WTC11 (cell line): ENCODE measurements around the gene RAB12. TPM values are rescaled to one million over a fixed set of nuclear protein-coding genes. Genes with fewer than 3 reads are reported as not detected.

Experiments used
- ATAC-seq: fragments of 200-7000 bp; cut with Tn5 transposase; 2 replicates; pipeline ENCODE4 v1.10.0; 2021; ENCODE audit warnings: mild to moderate bottlenecking, moderate library complexity
- CTCF ChIA-PET: fragments of 300-600 bp; sonication (Branson Sonifier 250); formaldehyde crosslinking; loops from one replicate; lab custom pipeline; 2021; ENCODE audit warnings: antibody characterized with exemption; lab: Charles Lee
- POLR2A ChIA-PET: fragments of 350-600 bp; sonication (Branson Sonifier 250); formaldehyde crosslinking; loops from one replicate; lab custom pipeline; 2021; ENCODE audit warnings: antibody characterized with exemption; lab: Charles Lee
- DNase-seq: peaks from one replicate; pipeline ENCODE4 v3.0.0; 2021; ENCODE audit warnings: low spot score
- H3K27ac Mint-ChIP-seq: 2 replicates; pipeline ENCODE4 v1.8.0; 2021; ENCODE audit warnings: mixed read lengths
- H3K27me3 Mint-ChIP-seq: 2 replicates; pipeline ENCODE4 v1.8.0; 2021; ENCODE audit warnings: low read depth, mild to moderate bottlenecking, moderate library complexity, mixed read lengths
- H3K36me3 Mint-ChIP-seq: 2 replicates; pipeline ENCODE4 v1.8.0; 2021; ENCODE audit warnings: mixed read lengths
- H3K4me1 Mint-ChIP-seq: 2 replicates; pipeline ENCODE4 v1.8.0; 2022; ENCODE audit warnings: mixed read lengths
- H3K4me3 Mint-ChIP-seq: 2 replicates; pipeline ENCODE4 v1.8.0; 2021; ENCODE audit warnings: mild to moderate bottlenecking, moderate library complexity, mixed read lengths
- H3K9me3 Mint-ChIP-seq: 2 replicates; pipeline ENCODE4 v1.8.0; 2021; ENCODE audit warnings: mixed read lengths
- ATF3 ChIP-seq: sonication (generic); formaldehyde crosslinking; conservative IDR thresholded peaks from 2 replicates; pipeline ENCODE4 v1.8.1; 2022; ENCODE audit warnings: mild to moderate bottlenecking, missing genetic modification reagents
- ATF6 ChIP-seq: sonication (generic); formaldehyde crosslinking; IDR thresholded peaks from 2 replicates; pipeline ENCODE4 v1.8.1; 2023; ENCODE audit warnings: mild to moderate bottlenecking, missing genetic modification reagents
- E2F1 ChIP-seq: sonication (generic); formaldehyde crosslinking; IDR thresholded peaks from 2 replicates; pipeline ENCODE4 v1.8.0; 2022; ENCODE audit warnings: mild to moderate bottlenecking, missing genetic modification reagents
- ELF4 ChIP-seq: sonication (generic); formaldehyde crosslinking; IDR thresholded peaks from 2 replicates; pipeline ENCODE4 v1.8.1; 2022; ENCODE audit warnings: low read depth, mild to moderate bottlenecking, moderate library complexity, missing genetic modification reagents
- EMX1 ChIP-seq: fragments of 250-450 bp; sonication (Bioruptor Pico); IDR thresholded peaks from 2 replicates; pipeline ENCODE4 v1.8.0; 2021; ENCODE audit warnings: mild to moderate bottlenecking
- ERG ChIP-seq: fragments of 250-450 bp; sonication (Bioruptor Pico); IDR thresholded peaks from 2 replicates; pipeline ENCODE4 v1.8.0; 2021; ENCODE audit warnings: mild to moderate bottlenecking
- FOXJ3 ChIP-seq: sonication (generic); formaldehyde crosslinking; IDR thresholded peaks from 2 replicates; pipeline ENCODE4 v1.9.0; 2021; ENCODE audit warnings: missing genetic modification reagents, mild to moderate bottlenecking, borderline replicate concordance
- FOXP1 ChIP-seq: sonication (generic); formaldehyde crosslinking; IDR thresholded peaks from 2 replicates; pipeline ENCODE4 v1.8.0; 2022; ENCODE audit warnings: missing genetic modification reagents, mild to moderate bottlenecking, moderate library complexity, borderline replicate concordance
- HMGXB4 ChIP-seq: sonication (generic); formaldehyde crosslinking; IDR thresholded peaks from 2 replicates; pipeline ENCODE4 v1.8.1; 2023; ENCODE audit warnings: mild to moderate bottlenecking, moderate library complexity, missing genetic modification reagents
- MYBL2 ChIP-seq: sonication (generic); formaldehyde crosslinking; IDR thresholded peaks from 2 replicates; pipeline ENCODE4 v1.8.1; 2023; ENCODE audit warnings: mild to moderate bottlenecking, moderate library complexity, missing genetic modification reagents
- NFE2L1 ChIP-seq: sonication (generic); formaldehyde crosslinking; IDR thresholded peaks from 2 replicates; pipeline ENCODE4 v1.8.1; 2023; ENCODE audit warnings: missing genetic modification reagents
- NR1H2 ChIP-seq: sonication (generic); formaldehyde crosslinking; IDR thresholded peaks from 2 replicates; pipeline ENCODE4 v1.9.0; 2021; ENCODE audit warnings: mild to moderate bottlenecking, moderate library complexity, missing genetic modification reagents
- NR2C2 ChIP-seq: sonication (generic); formaldehyde crosslinking; IDR thresholded peaks from 2 replicates; pipeline ENCODE4 v1.8.0; 2022; ENCODE audit warnings: mild to moderate bottlenecking, missing genetic modification reagents
- NR3C1 ChIP-seq: sonication (generic); formaldehyde crosslinking; conservative IDR thresholded peaks from 2 replicates; pipeline ENCODE4 v1.8.1; 2023; ENCODE audit warnings: low read depth, mild to moderate bottlenecking, missing genetic modification reagents
- RELA ChIP-seq: sonication (generic); formaldehyde crosslinking; IDR thresholded peaks from 2 replicates; pipeline ENCODE4 v1.8.1; 2022; ENCODE audit warnings: missing genetic modification reagents, mild to moderate bottlenecking, borderline replicate concordance
- RORB ChIP-seq: fragments of 250-450 bp; sonication (Bioruptor Pico); IDR thresholded peaks from 2 replicates; pipeline ENCODE4 v1.9.0; 2021; ENCODE audit warnings: mild to moderate bottlenecking
- SMAD4 ChIP-seq: sonication (generic); formaldehyde crosslinking; IDR thresholded peaks from 2 replicates; pipeline ENCODE4 v1.8.0; 2022; ENCODE audit warnings: mild to moderate bottlenecking, missing genetic modification reagents
- STAT6 ChIP-seq: sonication (generic); formaldehyde crosslinking; conservative IDR thresholded peaks from 2 replicates; pipeline ENCODE4 v1.8.1; 2023; ENCODE audit warnings: mild to moderate bottlenecking, low read depth, missing genetic modification reagents, moderate library complexity
- TCF7 ChIP-seq: sonication (generic); formaldehyde crosslinking; IDR thresholded peaks from 2 replicates; pipeline ENCODE4 v1.8.0; 2022; ENCODE audit warnings: mild to moderate bottlenecking, low read depth, missing genetic modification reagents, moderate library complexity
- TEAD1 ChIP-seq: sonication (generic); formaldehyde crosslinking; IDR thresholded peaks from 2 replicates; pipeline ENCODE4 v1.8.0; 2022; ENCODE audit warnings: mild to moderate bottlenecking, missing genetic modification reagents
- USF2 ChIP-seq: sonication (generic); formaldehyde crosslinking; IDR thresholded peaks from 2 replicates; pipeline ENCODE4 v1.8.1; 2023; ENCODE audit warnings: mild to moderate bottlenecking, missing genetic modification reagents, moderate library complexity
- ZBTB43 ChIP-seq: sonication (generic); formaldehyde crosslinking; IDR thresholded peaks from 2 replicates; pipeline ENCODE4 v1.8.1; 2023; ENCODE audit warnings: mild to moderate bottlenecking, missing genetic modification reagents
- ZNF219 ChIP-seq: sonication (generic); formaldehyde crosslinking; IDR thresholded peaks from 2 replicates; pipeline ENCODE4 v1.8.0; 2023; ENCODE audit warnings: missing genetic modification reagents, mild to moderate bottlenecking, borderline replicate concordance
- ZNF416 ChIP-seq: fragments of 250-450 bp; sonication (Bioruptor Pico); IDR thresholded peaks from 2 replicates; pipeline ENCODE4 v1.9.0; 2021; ENCODE audit warnings: mild to moderate bottlenecking, inconsistent platforms
- ZSCAN18 ChIP-seq: fragments of 250-450 bp; sonication (Bioruptor Pico); IDR thresholded peaks from 2 replicates; pipeline ENCODE4 v2.1.2; 2022; ENCODE audit warnings: mild to moderate bottlenecking, moderate library complexity
- total RNA-seq: library from RNA; stranded (reverse); gene quantifications from 3 replicates; pipeline ENCODE4 v1.2.3, GENCODE V29; 2021

The RAB12 gene
- total RNA-seq, 1 experiment from 2014 or later = 69.3 TPM

GRCh38 chr18:8681196-8681595 is 72.0 kb downstream of the RAB12 start (continued):
- TF ChIP-seq ZSCAN18 (no peak), ZBTB43 (CRISPR knock-in tag) (no peak), HMGXB4 (CRISPR knock-in tag) (no peak), FOXJ3 (CRISPR knock-in tag) (no peak), NR2C2 (CRISPR knock-in tag) (no peak), RORB (CRISPR knock-in tag) (no peak), ZNF416 (CRISPR knock-in tag) (no peak), ZNF219 (CRISPR knock-in tag) (no peak), EMX1 (CRISPR knock-in tag) (no peak), USF2 (CRISPR knock-in tag) (no peak), NR1H2 (no peak)

GRCh38 chr18:8684577-8684976 is 75.3 kb downstream of the RAB12 start:
- no peak overlapping the region for H3K27ac Mint-ChIP-seq
- H3K4me3 Mint-ChIP-seq = no peak overlapping the region
- no peaks in the 10 kb centered on the region; the same call in 1 of the 2 replicates for H3K27me3 Mint-ChIP-seq
- ATAC-seq (no peak), DNase-seq (no peak)
- H3K9me3 Mint-ChIP-seq = no peaks in the 10 kb centered on the region
- ChIA-PET POLR2A (no interaction called here), CTCF (interaction anchor here (4.6 kb wide), 1 partner anchor 12 kb away, joined by 20 read pairs; no protein-coding TSS in a partner anchor)
- H3K4me1 Mint-ChIP-seq = peaks cover 36% of the 10 kb centered on the region
- H3K36me3 Mint-ChIP-seq = no peaks in the 10 kb centered on the region
- TF ChIP-seq NR2C2 (CRISPR knock-in tag) (no peak), ATF3 (CRISPR knock-in tag) (no peak), ATF6 (no peak), TCF7 (CRISPR knock-in tag) (no peak), MYBL2 (no peak), ERG (CRISPR knock-in tag) (no peak), RELA (CRISPR knock-in tag) (no peak), FOXP1 (CRISPR knock-in tag) (no peak), NFE2L1 (CRISPR knock-in tag) (no peak), STAT6 (CRISPR knock-in tag) (no peak), E2F1 (CRISPR knock-in tag) (no peak), NR3C1 (CRISPR knock-in tag) (no peak), SMAD4 (CRISPR knock-in tag) (no peak), ELF4 (CRISPR knock-in tag) (no peak), TEAD1 (CRISPR knock-in tag) (no peak)
